K562 (cell line): Measurements from ENCODE around the gene SCAF11.

Source experiments
- CTCF ChIP-seq, 3 experiments: IDR thresholded peaks in 2 of 3; conservative IDR thresholded peaks in 1 of 3; 2 replicates each; pipeline ENCODE4 v1.5.1; 2011 to 2012; ENCODE audit warnings: low read length in 3 of 3, mild to moderate bottlenecking in 3 of 3, control low read depth in 2 of 3, improper control_type of control experiment in 1 of 3, inconsistent platforms in 1 of 3, low read depth in 1 of 3, mixed read lengths in 1 of 3, moderate library complexity in 1 of 3; ENCODE audit not compliant: insufficient read depth in 2 of 3
- EZH2 ChIP-seq: IDR thresholded peaks from 2 replicates; pipeline ENCODE4 v1.6.1; 2012; ENCODE audit warnings: low read depth, mild to moderate bottlenecking, inconsistent platforms, low read length, borderline replicate concordance
- POLR2A ChIP-seq: fragments of 450-650 bp; conservative IDR thresholded peaks from 2 replicates; pipeline ENCODE4 v1.6.1; 2016
- ZBTB8A ChIP-seq: fragments of 450-650 bp; IDR thresholded peaks from 2 replicates; pipeline ENCODE4 v1.6.1; 2018; ENCODE audit warnings: mild to moderate bottlenecking, moderate library complexity; ENCODE audit not compliant: partially characterized antibody

GRCh38 chr12:45938566-45938965, 51.8 kb downstream of the SCAF11 start:
- TF ChIP-seq POLR2A (no peak), EZH2 (no peak), CTCF (IDR thresholded peaks at IDR 0.05 in 2 of 3, conservative IDR thresholded peaks at IDR 0.05 in 1 of 3; ENCODE audit: insufficient read depth in 2 of 3, low read depth in 1 of 3, low read length in 3 of 3) (no peak), ZBTB8A (no peak)
